ENCODE measurements around the gene F3. TPM values are rescaled to one million over a fixed set of nuclear protein-coding genes. Genes with fewer than 3 reads are reported as not detected.

F3 gene
- total and polyA plus RNA-seq, 10 donors = 1.1 to 12.4 (median 4.8) TPM

GRCh38 chr1:94551449-94551848 is 9.9 kb upstream of the F3 start:
- intact Hi-C loops (cut with DNase I; ENCODE audit: low total_unique reads) = no loop called here
- no peak overlapping the region for H3K27ac ChIP-seq
- TF ChIP-seq POLR2A (IDR thresholded peaks at IDR 0.05) (no peak), CTCF (IDR thresholded peaks at IDR 0.05 in 8 of 11, conservative IDR thresholded peaks at IDR 0.05 in 3 of 11) (no peak), POLR2AphosphoS5 (IDR thresholded peaks at IDR 0.05) (no peak)
- 91 to 97% (median 96%) methylated on average over 7 of the region's 7 CpGs for WGBS, 5 donors
- H3K4me1 ChIP-seq = no peaks in the 10 kb centered on the region
- H3K27me3 ChIP-seq (replicated peaks in 1 of 7) = no peaks in the 10 kb centered on the region
- H3K9me3 ChIP-seq = no peaks in the 10 kb centered on the region
- DNase-seq = no peak
- H3K4me3 ChIP-seq = no peak overlapping the region
- no peaks in the 10 kb centered on the region for H3K36me3 ChIP-seq

GRCh38 chr1:94550800-94551241 is 9.3 kb upstream of the F3 start:
- no peak overlapping the region for H3K4me3 ChIP-seq
- H3K4me1 ChIP-seq = no peaks in the 10 kb centered on the region
- TF ChIP-seq CTCF (IDR thresholded peaks at IDR 0.05 in 8 of 11, conservative IDR thresholded peaks at IDR 0.05 in 3 of 11) = no peak
- TF ChIP-seq POLR2AphosphoS5 (IDR thresholded peaks at IDR 0.05) = no peak
- TF ChIP-seq POLR2A (IDR thresholded peaks at IDR 0.05) = no peak
- no peaks in the 10 kb centered on the region for H3K36me3 ChIP-seq
- 80 to 89% (median 83%) methylated on average over 5 of the region's 5 CpGs for WGBS, 5 donors
- intact Hi-C loops (cut with DNase I; ENCODE audit: low total_unique reads) = no loop called here
- no peak overlapping the region for H3K27ac ChIP-seq
- H3K27me3 ChIP-seq (replicated peaks in 1 of 7) = no peaks in the 10 kb centered on the region
- no peak for DNase-seq
- H3K9me3 ChIP-seq = no peaks in the 10 kb centered on the region

- no peak overlapping the region for H3K27ac ChIP-seq
- intact Hi-C loops (cut with DNase I; ENCODE audit: low total_unique reads) = no loop called here
- H3K36me3 ChIP-seq = no peaks in the 10 kb centered on the region
- no peak for DNase-seq
- H3K4me3 ChIP-seq = no peak overlapping the region
- 79 to 92% (median 85%) methylated on average over 6 of the region's 6 CpGs for WGBS, 5 donors
- H3K27me3 ChIP-seq (replicated peaks in 1 of 7) = no peaks in the 10 kb centered on the region
- H3K4me1 ChIP-seq = no peaks in the 10 kb centered on the region
- H3K9me3 ChIP-seq = no peaks in the 10 kb centered on the region
- TF ChIP-seq CTCF (IDR thresholded peaks at IDR 0.05 in 8 of 11, conservative IDR thresholded peaks at IDR 0.05 in 3 of 11) (no peak), POLR2A (IDR thresholded peaks at IDR 0.05) (no peak), POLR2AphosphoS5 (IDR thresholded peaks at IDR 0.05) (no peak)
Measured at GRCh38 chr1:94550396-94550795, 8.8 kb upstream of the F3 start.

- Histone ChIP-seq H3K9me3 (no peaks in the 10 kb centered on the region), H3K36me3 (no peaks in the 10 kb centered on the region), H3K4me3 (no peak overlapping the region), H3K27me3 (replicated peaks in 1 of 7) (no peaks in the 10 kb centered on the region), H3K27ac (no peak overlapping the region), H3K4me1 (peaks cover 0 to 1% (median 0%) of the 10 kb centered on the region in 6 donors)
- intact Hi-C loops (cut with DNase I; ENCODE audit: low total_unique reads) = no loop called here
- WGBS, 5 donors = 69 to 85% (median 75%) methylated on average over 5 of the region's 5 CpGs
- DNase-seq = no peak
- TF ChIP-seq CTCF (IDR thresholded peaks at IDR 0.05 in 8 of 11, conservative IDR thresholded peaks at IDR 0.05 in 3 of 11) = no peak
- no peak for TF ChIP-seq POLR2AphosphoS5 (IDR thresholded peaks at IDR 0.05)
- TF ChIP-seq POLR2A (IDR thresholded peaks at IDR 0.05) = no peak
Measured at GRCh38 chr1:94549706-94550105, 8.1 kb upstream of the F3 start.
